K562 (cell line): Measurements from ENCODE around the gene GORASP2. TPM values are rescaled to one million over a fixed set of nuclear protein-coding genes. Genes with fewer than 3 reads are reported as not detected.
A peak's percentile ranks its signal among the peaks of the same experiment; 100 is the strongest.

Source experiments
- DEAF1 ChIP-seq: fragments of 450-650 bp; formaldehyde crosslinking; IDR thresholded peaks from 2 replicates; pipeline ENCODE4 v1.4.0; 2020; ENCODE audit warnings: mild to moderate bottlenecking, moderate library complexity
- HNRNPUL1 ChIP-seq: fragments of 200-400 bp; formaldehyde crosslinking; IDR thresholded peaks from 2 replicates; pipeline ENCODE4 v1.6.1; 2017; ENCODE audit warnings: low read length
- MAFK ChIP-seq: IDR thresholded peaks from 2 replicates; pipeline ENCODE4 v1.6.1; 2011; ENCODE audit warnings: low read length, improper control_type of control experiment
- NONO ChIP-seq, 2 experiments: fragments of 200-400 bp in 1 of 2; fragments of 450-650 bp in 1 of 2; formaldehyde crosslinking in 1 of 2; IDR thresholded peaks; 2 replicates each; pipeline ENCODE4 v1.6.1; 2017; ENCODE audit warnings: low read depth in 2 of 2, mild to moderate bottlenecking in 2 of 2, moderate library complexity in 2 of 2, low read length in 1 of 2
- ZBTB40 ChIP-seq, 2 experiments: fragments of 450-650 bp in 1 of 2; sonication (generic) in 1 of 2; formaldehyde crosslinking in 1 of 2; IDR thresholded peaks; 2 replicates each; pipeline versions ENCODE4 v1.7.1 to v1.9.0; 2016 to 2022; ENCODE audit warnings: inconsistent platforms in 1 of 2, mild to moderate bottlenecking in 1 of 2, missing genetic modification reagents in 1 of 2
- ZNF140 ChIP-seq: fragments of 250-450 bp; sonication (Bioruptor Pico); IDR thresholded peaks from 2 replicates; pipeline ENCODE4 v1.8.0; 2021; ENCODE audit warnings: moderate library complexity, mild to moderate bottlenecking, inconsistent platforms
- polyA plus RNA-seq, 8 experiments: library from polyadenylated mRNA; depleted of rRNA in 4 of 8; stranded (reverse) in 5 of 8; unstranded in 3 of 8; fragments of >200 nt; fragmentation: Nextera tagmentation in 2 of 8; fragmentation: Illumina TruSeq in 1 of 8; extraction: Ambion mirVana in 2 of 8; extraction: Trizol in 1 of 8; gene quantifications; 2 replicates each; pipeline versions ENCODE4 v1.2.1 to v1.2.3, GENCODE V29; 2011 to 2014; ENCODE audit warnings: inconsistent platforms in 1 of 8, missing spikeins in 1 of 8
- total RNA-seq, 7 experiments: library from RNA; depleted of rRNA in 6 of 7; stranded (reverse); fragments of >200 nt in 6 of 7; fragmentation: Illumina TruSeq in 2 of 7; extraction: Trizol in 2 of 7; gene quantifications; 2 replicates each; pipeline versions ENCODE4 v1.2.1 to v1.2.3, GENCODE V29; 2011 to 2021; ENCODE audit warnings: low replicate concordance in 1 of 7
- TF ChIP-seq, protein P1 (sequence below): fragments of 200-800 bp; sonication (Bioruptor generic); IDR thresholded peaks from 2 replicates; pipeline ENCODE4 v1.6.1; 2016; ENCODE audit warnings: missing genetic modification characterization, missing compliant biosample characterization

Gene GORASP2
- total and polyA plus RNA-seq, 9 of the 15 experiments (the other 6 are each of a cell fraction or from before 2014, with no cell fraction given): 27.4 to 180 (median 59.6) TPM

- no peak for TF ChIP-seq ZBTB40 (IDR thresholded peaks at IDR 0.05)
- TF ChIP-seq ZBTB40 (CRISPR knock-in tag; IDR thresholded peaks at IDR 0.05): no peak
- TF ChIP-seq, protein P1, sequence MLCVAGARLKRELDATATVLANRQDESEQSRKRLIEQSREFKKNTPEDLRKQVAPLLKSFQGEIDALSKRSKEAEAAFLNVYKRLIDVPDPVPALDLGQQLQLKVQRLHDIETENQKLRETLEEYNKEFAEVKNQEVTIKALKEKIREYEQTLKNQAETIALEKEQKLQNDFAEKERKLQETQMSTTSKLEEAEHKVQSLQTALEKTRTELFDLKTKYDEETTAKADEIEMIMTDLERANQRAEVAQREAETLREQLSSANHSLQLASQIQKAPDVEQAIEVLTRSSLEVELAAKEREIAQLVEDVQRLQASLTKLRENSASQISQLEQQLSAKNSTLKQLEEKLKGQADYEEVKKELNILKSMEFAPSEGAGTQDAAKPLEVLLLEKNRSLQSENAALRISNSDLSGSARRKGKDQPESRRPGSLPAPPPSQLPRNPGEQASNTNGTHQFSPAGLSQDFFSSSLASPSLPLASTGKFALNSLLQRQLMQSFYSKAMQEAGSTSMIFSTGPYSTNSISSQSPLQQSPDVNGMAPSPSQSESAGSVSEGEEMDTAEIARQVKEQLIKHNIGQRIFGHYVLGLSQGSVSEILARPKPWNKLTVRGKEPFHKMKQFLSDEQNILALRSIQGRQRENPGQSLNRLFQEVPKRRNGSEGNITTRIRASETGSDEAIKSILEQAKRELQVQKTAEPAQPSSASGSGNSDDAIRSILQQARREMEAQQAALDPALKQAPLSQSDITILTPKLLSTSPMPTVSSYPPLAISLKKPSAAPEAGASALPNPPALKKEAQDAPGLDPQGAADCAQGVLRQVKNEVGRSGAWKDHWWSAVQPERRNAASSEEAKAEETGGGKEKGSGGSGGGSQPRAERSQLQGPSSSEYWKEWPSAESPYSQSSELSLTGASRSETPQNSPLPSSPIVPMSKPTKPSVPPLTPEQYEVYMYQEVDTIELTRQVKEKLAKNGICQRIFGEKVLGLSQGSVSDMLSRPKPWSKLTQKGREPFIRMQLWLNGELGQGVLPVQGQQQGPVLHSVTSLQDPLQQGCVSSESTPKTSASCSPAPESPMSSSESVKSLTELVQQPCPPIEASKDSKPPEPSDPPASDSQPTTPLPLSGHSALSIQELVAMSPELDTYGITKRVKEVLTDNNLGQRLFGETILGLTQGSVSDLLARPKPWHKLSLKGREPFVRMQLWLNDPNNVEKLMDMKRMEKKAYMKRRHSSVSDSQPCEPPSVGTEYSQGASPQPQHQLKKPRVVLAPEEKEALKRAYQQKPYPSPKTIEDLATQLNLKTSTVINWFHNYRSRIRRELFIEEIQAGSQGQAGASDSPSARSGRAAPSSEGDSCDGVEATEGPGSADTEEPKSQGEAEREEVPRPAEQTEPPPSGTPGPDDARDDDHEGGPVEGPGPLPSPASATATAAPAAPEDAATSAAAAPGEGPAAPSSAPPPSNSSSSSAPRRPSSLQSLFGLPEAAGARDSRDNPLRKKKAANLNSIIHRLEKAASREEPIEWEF (CRISPR knock-in tag): no peak
- peak; percentile 95 for TF ChIP-seq DEAF1 (CRISPR knock-in tag)
- no peak for TF ChIP-seq ZNF140
- no peak for TF ChIP-seq MAFK
- TF ChIP-seq NONO (IDR thresholded peaks at IDR 0.05; ENCODE audit: low read depth in 2 of 2, low read length in 1 of 2): peak in 1 of 2 experiments; percentile 90; a peak in 2 of 4 replicates
- no peak for TF ChIP-seq HNRNPUL1
These were observed 44.6 kb downstream of the GORASP2 start (continued) for GRCh38 chr2:170973492-170974303.
